Measurements from ENCODE around the gene ALOX12B. TPM values are rescaled to one million over a fixed set of nuclear protein-coding genes. Genes with fewer than 3 reads are reported as not detected.
A peak's percentile ranks its signal among the peaks of the same experiment; 100 is the strongest.

The ALOX12B gene
- total and polyA plus RNA-seq, 2 of the 13 experiments (the other 11 are each of a cell fraction or from before 2014, with no cell fraction given) = 0.13 TPM; not detected in 1

GRCh38 chr17:8119581-8120519 is 32.3 kb upstream of the ALOX12B start (continued):
- TF ChIP-seq HMGXB4 (CRISPR knock-in tag; IDR thresholded peaks at IDR 0.05; ENCODE audit: borderline replicate concordance in 1 of 2, low read depth in 1 of 2) (peak; percentile 98 to 99), ZNF639 (CRISPR knock-in tag; conservative IDR thresholded peaks at IDR 0.05) (no peak), DBP (CRISPR knock-in tag; IDR thresholded peaks at IDR 0.05; ENCODE audit: not compliant biosample characterization) (no peak), ZNF296 (CRISPR knock-in tag; conservative IDR thresholded peaks at IDR 0.05) (no peak), RNF219 (CRISPR knock-in tag; IDR thresholded peaks at IDR 0.05) (0 out of 2 replicates have a peak, but pooled peaks have one; percentile 28), NFRKB (IDR thresholded peaks at IDR 0.05) (no peak), ZNF430 (CRISPR knock-in tag; IDR thresholded peaks at IDR 0.05) (no peak; the same call in 1 of the 2 replicates), ZNF781 (CRISPR knock-in tag; IDR thresholded peaks at IDR 0.05; ENCODE audit: borderline replicate concordance, not compliant biosample characterization) (no peak), NPAS2 (CRISPR knock-in tag; IDR thresholded peaks at IDR 0.05; ENCODE audit: borderline replicate concordance) (no peak), ZNF407 (CRISPR knock-in tag; IDR thresholded peaks at IDR 0.05; ENCODE audit: not compliant biosample characterization) (no peak), ZNF772 (CRISPR knock-in tag; IDR thresholded peaks at IDR 0.05) (no peak), TBX3 (IDR thresholded peaks at IDR 0.05; ENCODE audit: borderline replicate concordance) (no peak)

Data from HepG2 (cell line).